ENCODE results near the gene TTC23. TPM values are rescaled to one million over a fixed set of nuclear protein-coding genes. Genes with fewer than 3 reads are reported as not detected.
A peak's percentile ranks its signal among the peaks of the same experiment; 100 is the strongest.
"Not testable (repeated sequence)": the region's sequence is repeated elsewhere in the genome, so short reads cannot be mapped to it uniquely, and the experiment has no call there.

TTC23 gene
- polyA plus RNA-seq, 2 of the 4 experiments (the other 2 are of a cell fraction) = 7.0 to 16.5 TPM

- CTCF ChIA-PET = interaction anchor here (1.8 kb wide), 1 partner anchor 87 kb away, joined by 3 read pairs; the partner anchor contains the start of gene SYNM
- DNase-seq (ENCODE audit: low read depth in 1 of 2, low spot score in 1 of 2); FAIRE-seq; H3K4me3 ChIP-seq; H3K9me3 ChIP-seq; H3K27ac ChIP-seq; H3K4me1 ChIP-seq; ATAC-seq; H3K4me2 ChIP-seq; POLR2A ChIA-PET: not testable (repeated sequence)
- peak; percentile 65 for TF ChIP-seq ZFP36 (IDR thresholded peaks at IDR 0.05; ENCODE audit: borderline replicate concordance, partially characterized antibody)
- WGBS (ENCODE audit: missing lambda C conversion rate) = 75% methylated on average over 1 of the region's 1 CpG
Observed at GRCh38 chr15:99192181-99192580, 57.2 kb downstream of the TTC23 start.

- FAIRE-seq = peak; percentile 49
- Histone ChIP-seq H3K4me3 (no peak overlapping the region), H3K9me3 (peaks cover 7% of the 10 kb centered on the region; the same call in 2 of the 3 replicates), H3K4me2 (no peak overlapping the region), H3K4me1 (no peaks in the 10 kb centered on the region), H3K27ac (no peak overlapping the region)
- TF ChIP-seq HOXA7 (CRISPR knock-in tag; IDR thresholded peaks at IDR 0.05) (no peak), POLR2A (IDR thresholded peaks at IDR 0.05; ENCODE audit: low read length) (no peak), USF2 (IDR thresholded peaks at IDR 0.05) (no peak), E2F6 (IDR thresholded peaks at IDR 0.05; ENCODE audit: borderline replicate concordance, low read depth) (no peak), CTCF (IDR thresholded peaks at IDR 0.05) (no peak), GATA3 (IDR thresholded peaks at IDR 0.05; ENCODE audit: borderline replicate concordance) (no peak), FOSL2 (IDR thresholded peaks at IDR 0.05) (no peak), FOSL2 (CRISPR knock-in tag; IDR thresholded peaks at IDR 0.05) (no peak), CHD4 (IDR thresholded peaks at IDR 0.05; ENCODE audit: borderline replicate concordance) (no peak), BHLHE40 (IDR thresholded peaks at IDR 0.05; ENCODE audit: low read depth, low read length) (no peak), TP53 (CRISPR knock-in tag; IDR thresholded peaks at IDR 0.05) (no peak), CBX2 (IDR thresholded peaks at IDR 0.05; ENCODE audit: borderline replicate concordance, low read depth) (no peak), RCOR1 (IDR thresholded peaks at IDR 0.05; ENCODE audit: low read depth, low read length) (no peak), MYC (IDR thresholded peaks at IDR 0.05; ENCODE audit: borderline replicate concordance, low read length) (no peak), PBX3 (IDR thresholded peaks at IDR 0.05) (no peak), REST (IDR thresholded peaks at IDR 0.05) (no peak), KDM5A (IDR thresholded peaks at IDR 0.05) (no peak), FOXS1 (CRISPR knock-in tag; IDR thresholded peaks at IDR 0.05) (no peak), ELK1 (IDR thresholded peaks at IDR 0.05; ENCODE audit: low read depth, low read length) (no peak), JUN (IDR thresholded peaks at IDR 0.05) (no peak)
- no peak for ATAC-seq
- ChIA-PET CTCF (no interaction called here), POLR2A (no interaction called here)
- DNase-seq (ENCODE audit: low read depth in 1 of 2, low spot score in 1 of 2) = no peak
Observed at GRCh38 chr15:99187936-99188335, 61.4 kb downstream of the TTC23 start.

All from A549 (cell line).